ENCODE results near the gene COL9A2. TPM values are rescaled to one million over a fixed set of nuclear protein-coding genes. Genes with fewer than 3 reads are reported as not detected.

Gene COL9A2
- total and polyA plus RNA-seq, 4 donors = 0.19 to 0.75 (median 0.34) TPM

DNA sequence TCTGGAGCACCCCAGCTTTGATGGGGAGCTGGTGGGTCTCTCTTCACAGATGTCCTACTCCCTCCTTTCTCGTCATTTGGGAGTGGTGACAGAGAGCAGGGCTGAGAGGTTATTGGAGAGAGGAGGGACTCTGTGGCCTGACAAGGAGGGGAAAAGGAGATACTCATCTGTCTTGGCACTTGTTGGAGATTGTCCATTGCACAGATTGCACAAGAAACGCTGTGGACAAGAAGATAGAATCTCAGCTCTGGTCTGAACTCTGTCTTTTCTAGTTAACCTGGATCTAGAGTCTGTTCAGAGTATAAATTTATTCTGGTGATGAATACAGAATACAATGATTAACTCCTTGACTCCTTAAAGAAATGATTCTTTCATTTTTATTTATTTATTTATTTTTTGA lies 34.0 kb upstream of the COL9A2 start:
- no peak for DNase-seq (ENCODE audit: low spot score)
- 90% methylated on average over 2 of the region's 2 CpGs for WGBS
- Histone ChIP-seq H3K9ac (ENCODE audit: low read depth in 1 of 2, low read length in 2 of 2) (no peak overlapping the region), H3K9me3 (ENCODE audit: control insufficient read depth in 4 of 4, low read length in 3 of 4) (no peaks in the 10 kb centered on the region), H3K4me1 (ENCODE audit: control insufficient read depth in 4 of 4, insufficient read depth in 4 of 4, low read length in 3 of 4) (no peaks in the 10 kb centered on the region), H3K4me3 (ENCODE audit: low read depth in 1 of 3, low read length in 3 of 3) (no peak overlapping the region), H3K27me3 (ENCODE audit: control insufficient read depth in 4 of 4, insufficient read depth in 4 of 4, low read length in 3 of 4) (no peaks in the 10 kb centered on the region), H3K36me3 (ENCODE audit: control insufficient read depth in 4 of 4, insufficient read depth in 3 of 4, low read depth in 1 of 4, low read length in 3 of 4) (no peaks in the 10 kb centered on the region), H3K27ac (ENCODE audit: low read depth in 1 of 2, low read length in 2 of 2) (no peak overlapping the region)
- TF ChIP-seq FOXA2 (IDR thresholded peaks at IDR 0.05) (no peak), EGR1 (IDR thresholded peaks at IDR 0.05; ENCODE audit: low read depth in 2 of 2) (no peak), HNF4G (IDR thresholded peaks at IDR 0.05) (no peak), TAF1 (conservative IDR thresholded peaks at IDR 0.05) (no peak), JUND (IDR thresholded peaks at IDR 0.05) (no peak)
- TF ChIP-seq, protein P1, sequence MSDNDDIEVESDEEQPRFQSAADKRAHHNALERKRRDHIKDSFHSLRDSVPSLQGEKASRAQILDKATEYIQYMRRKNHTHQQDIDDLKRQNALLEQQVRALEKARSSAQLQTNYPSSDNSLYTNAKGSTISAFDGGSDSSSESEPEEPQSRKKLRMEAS (IDR thresholded peaks at IDR 0.05) = no peak
- TF ChIP-seq, protein P2, sequence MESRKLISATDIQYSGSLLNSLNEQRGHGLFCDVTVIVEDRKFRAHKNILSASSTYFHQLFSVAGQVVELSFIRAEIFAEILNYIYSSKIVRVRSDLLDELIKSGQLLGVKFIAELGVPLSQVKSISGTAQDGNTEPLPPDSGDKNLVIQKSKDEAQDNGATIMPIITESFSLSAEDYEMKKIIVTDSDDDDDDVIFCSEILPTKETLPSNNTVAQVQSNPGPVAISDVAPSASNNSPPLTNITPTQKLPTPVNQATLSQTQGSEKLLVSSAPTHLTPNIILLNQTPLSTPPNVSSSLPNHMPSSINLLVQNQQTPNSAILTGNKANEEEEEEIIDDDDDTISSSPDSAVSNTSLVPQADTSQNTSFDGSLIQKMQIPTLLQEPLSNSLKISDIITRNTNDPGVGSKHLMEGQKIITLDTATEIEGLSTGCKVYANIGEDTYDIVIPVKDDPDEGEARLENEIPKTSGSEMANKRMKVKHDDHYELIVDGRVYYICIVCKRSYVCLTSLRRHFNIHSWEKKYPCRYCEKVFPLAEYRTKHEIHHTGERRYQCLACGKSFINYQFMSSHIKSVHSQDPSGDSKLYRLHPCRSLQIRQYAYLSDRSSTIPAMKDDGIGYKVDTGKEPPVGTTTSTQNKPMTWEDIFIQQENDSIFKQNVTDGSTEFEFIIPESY (IDR thresholded peaks at IDR 0.05) = no peak

DNA sequence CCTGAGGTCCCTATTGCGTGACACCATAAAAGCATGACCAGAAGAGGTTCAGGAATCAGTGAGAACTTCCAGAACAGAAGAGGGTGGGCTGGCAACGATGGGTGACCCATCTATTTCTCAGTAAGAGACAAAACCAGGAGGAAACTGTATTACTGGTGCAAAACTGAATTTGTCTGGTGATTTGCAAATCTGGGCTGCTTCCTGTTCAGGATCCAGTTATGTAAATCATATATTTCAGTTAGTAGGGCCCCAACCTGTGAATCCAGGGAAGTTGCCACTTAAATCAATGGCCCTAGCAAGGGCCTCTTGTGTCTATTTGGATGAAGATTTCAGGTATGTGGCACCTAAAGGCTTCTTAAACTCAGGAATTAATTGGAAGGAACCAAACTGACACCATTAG lies 33.3 kb upstream of the COL9A2 start:
- no peak for DNase-seq (ENCODE audit: low spot score)
- Histone ChIP-seq H3K4me1 (ENCODE audit: control insufficient read depth in 4 of 4, insufficient read depth in 4 of 4, low read length in 3 of 4) (no peaks in the 10 kb centered on the region), H3K36me3 (ENCODE audit: control insufficient read depth in 4 of 4, insufficient read depth in 3 of 4, low read depth in 1 of 4, low read length in 3 of 4) (no peaks in the 10 kb centered on the region), H3K4me3 (ENCODE audit: low read depth in 1 of 3, low read length in 3 of 3) (no peak overlapping the region), H3K27ac (ENCODE audit: low read depth in 1 of 2, low read length in 2 of 2) (no peak overlapping the region), H3K9me3 (ENCODE audit: control insufficient read depth in 4 of 4, low read length in 3 of 4) (no peaks in the 10 kb centered on the region), H3K9ac (ENCODE audit: low read depth in 1 of 2, low read length in 2 of 2) (no peak overlapping the region), H3K27me3 (ENCODE audit: control insufficient read depth in 4 of 4, insufficient read depth in 4 of 4, low read length in 3 of 4) (no peaks in the 10 kb centered on the region)
- WGBS = 93% methylated on average over 2 of the region's 2 CpGs
- TF ChIP-seq RAD21 (IDR thresholded peaks at IDR 0.05) (no peak), FOXA2 (IDR thresholded peaks at IDR 0.05) (no peak), HNF4A (conservative IDR thresholded peaks at IDR 0.05) (no peak), NR2F2 (IDR thresholded peaks at IDR 0.05) (no peak), HNF4G (IDR thresholded peaks at IDR 0.05) (no peak), EGR1 (IDR thresholded peaks at IDR 0.05; ENCODE audit: low read depth in 2 of 2) (no peak), SP1 (IDR thresholded peaks at IDR 0.05) (no peak), RXRA (IDR thresholded peaks at IDR 0.05) (no peak), TAF1 (conservative IDR thresholded peaks at IDR 0.05) (no peak), YY1 (IDR thresholded peaks at IDR 0.05) (no peak), JUND (IDR thresholded peaks at IDR 0.05) (no peak), FOXA1 (IDR thresholded peaks at IDR 0.05) (no peak)
- TF ChIP-seq, protein P1 (IDR thresholded peaks at IDR 0.05) = no peak
- TF ChIP-seq, protein P3, sequence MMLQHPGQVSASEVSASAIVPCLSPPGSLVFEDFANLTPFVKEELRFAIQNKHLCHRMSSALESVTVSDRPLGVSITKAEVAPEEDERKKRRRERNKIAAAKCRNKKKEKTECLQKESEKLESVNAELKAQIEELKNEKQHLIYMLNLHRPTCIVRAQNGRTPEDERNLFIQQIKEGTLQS (IDR thresholded peaks at IDR 0.05) = no peak
- TF ChIP-seq, protein P2 (IDR thresholded peaks at IDR 0.05) = no peak
- TF ChIP-seq, protein P4, sequence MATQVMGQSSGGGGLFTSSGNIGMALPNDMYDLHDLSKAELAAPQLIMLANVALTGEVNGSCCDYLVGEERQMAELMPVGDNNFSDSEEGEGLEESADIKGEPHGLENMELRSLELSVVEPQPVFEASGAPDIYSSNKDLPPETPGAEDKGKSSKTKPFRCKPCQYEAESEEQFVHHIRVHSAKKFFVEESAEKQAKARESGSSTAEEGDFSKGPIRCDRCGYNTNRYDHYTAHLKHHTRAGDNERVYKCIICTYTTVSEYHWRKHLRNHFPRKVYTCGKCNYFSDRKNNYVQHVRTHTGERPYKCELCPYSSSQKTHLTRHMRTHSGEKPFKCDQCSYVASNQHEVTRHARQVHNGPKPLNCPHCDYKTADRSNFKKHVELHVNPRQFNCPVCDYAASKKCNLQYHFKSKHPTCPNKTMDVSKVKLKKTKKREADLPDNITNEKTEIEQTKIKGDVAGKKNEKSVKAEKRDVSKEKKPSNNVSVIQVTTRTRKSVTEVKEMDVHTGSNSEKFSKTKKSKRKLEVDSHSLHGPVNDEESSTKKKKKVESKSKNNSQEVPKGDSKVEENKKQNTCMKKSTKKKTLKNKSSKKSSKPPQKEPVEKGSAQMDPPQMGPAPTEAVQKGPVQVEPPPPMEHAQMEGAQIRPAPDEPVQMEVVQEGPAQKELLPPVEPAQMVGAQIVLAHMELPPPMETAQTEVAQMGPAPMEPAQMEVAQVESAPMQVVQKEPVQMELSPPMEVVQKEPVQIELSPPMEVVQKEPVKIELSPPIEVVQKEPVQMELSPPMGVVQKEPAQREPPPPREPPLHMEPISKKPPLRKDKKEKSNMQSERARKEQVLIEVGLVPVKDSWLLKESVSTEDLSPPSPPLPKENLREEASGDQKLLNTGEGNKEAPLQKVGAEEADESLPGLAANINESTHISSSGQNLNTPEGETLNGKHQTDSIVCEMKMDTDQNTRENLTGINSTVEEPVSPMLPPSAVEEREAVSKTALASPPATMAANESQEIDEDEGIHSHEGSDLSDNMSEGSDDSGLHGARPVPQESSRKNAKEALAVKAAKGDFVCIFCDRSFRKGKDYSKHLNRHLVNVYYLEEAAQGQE (IDR thresholded peaks at IDR 0.05) = no peak
- TF ChIP-seq, protein P5, sequence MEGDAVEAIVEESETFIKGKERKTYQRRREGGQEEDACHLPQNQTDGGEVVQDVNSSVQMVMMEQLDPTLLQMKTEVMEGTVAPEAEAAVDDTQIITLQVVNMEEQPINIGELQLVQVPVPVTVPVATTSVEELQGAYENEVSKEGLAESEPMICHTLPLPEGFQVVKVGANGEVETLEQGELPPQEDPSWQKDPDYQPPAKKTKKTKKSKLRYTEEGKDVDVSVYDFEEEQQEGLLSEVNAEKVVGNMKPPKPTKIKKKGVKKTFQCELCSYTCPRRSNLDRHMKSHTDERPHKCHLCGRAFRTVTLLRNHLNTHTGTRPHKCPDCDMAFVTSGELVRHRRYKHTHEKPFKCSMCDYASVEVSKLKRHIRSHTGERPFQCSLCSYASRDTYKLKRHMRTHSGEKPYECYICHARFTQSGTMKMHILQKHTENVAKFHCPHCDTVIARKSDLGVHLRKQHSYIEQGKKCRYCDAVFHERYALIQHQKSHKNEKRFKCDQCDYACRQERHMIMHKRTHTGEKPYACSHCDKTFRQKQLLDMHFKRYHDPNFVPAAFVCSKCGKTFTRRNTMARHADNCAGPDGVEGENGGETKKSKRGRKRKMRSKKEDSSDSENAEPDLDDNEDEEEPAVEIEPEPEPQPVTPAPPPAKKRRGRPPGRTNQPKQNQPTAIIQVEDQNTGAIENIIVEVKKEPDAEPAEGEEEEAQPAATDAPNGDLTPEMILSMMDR (IDR thresholded peaks at IDR 0.05; ENCODE audit: low read depth, low read length, missing input control) = no peak

Measured in liver (tissue), 9 donors.